ENCODE data around the gene HBE1.

GRCh38 chr11:5234381-5234834 lies 35.3 kb downstream of the HBE1 start, which contains the start of gene HBD:
- no peak for TF ChIP-seq CTCF (IDR thresholded peaks at IDR 0.05; ENCODE audit: control extremely low read depth in 1 of 3, insufficient read depth in 1 of 3, low read depth in 1 of 3, low read length in 3 of 3)
- TF ChIP-seq HDAC2 (IDR thresholded peaks at IDR 0.05; ENCODE audit: borderline replicate concordance in 1 of 2, low read depth in 2 of 2, low read length in 2 of 2) = no peak
- no peak for TF ChIP-seq USF2 (IDR thresholded peaks at IDR 0.05; ENCODE audit: low read length)
- no peak for TF ChIP-seq SIN3A (conservative IDR thresholded peaks at IDR 0.05 in 1 of 2, IDR thresholded peaks at IDR 0.05 in 1 of 2; ENCODE audit: low read depth in 1 of 2, low read length in 2 of 2)
- TF ChIP-seq JUND (IDR thresholded peaks at IDR 0.05; ENCODE audit: low read length) = no peak
- no peak for TF ChIP-seq POLR2AphosphoS5 (IDR thresholded peaks at IDR 0.05; ENCODE audit: low read depth, low read length)

All from H1 (cell line).